ENCODE data around the gene DPYSL4.

DNA sequence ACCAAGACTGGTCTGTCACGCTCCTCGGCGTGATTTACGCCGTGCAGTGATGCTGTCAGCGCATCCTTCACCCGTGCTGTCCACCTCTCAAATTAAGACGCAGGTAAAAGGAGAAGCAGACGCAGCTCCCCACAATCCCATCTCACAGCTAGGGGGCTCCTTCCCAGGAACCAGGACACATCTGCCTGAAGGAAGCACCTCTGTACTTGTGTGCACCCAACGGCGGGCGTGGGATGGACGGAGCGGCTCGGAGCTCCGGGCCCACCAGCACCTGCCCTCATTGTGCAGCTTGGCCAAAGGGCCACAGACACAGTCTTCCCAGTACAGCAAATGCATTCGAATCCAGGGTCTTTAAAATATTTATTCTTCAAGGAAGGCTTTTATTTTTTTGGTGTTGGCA lies 65.7 kb downstream of the DPYSL4 start:
- TF ChIP-seq POLR2A (IDR thresholded peaks at IDR 0.05; ENCODE audit: low read depth, low read length) = no peak
- TF ChIP-seq SPI1 (IDR thresholded peaks at IDR 0.05; ENCODE audit: low read depth, low read length) = no peak
- TF ChIP-seq TAF1 (IDR thresholded peaks at IDR 0.05; ENCODE audit: low read depth, low read length) = no peak
- no peak for TF ChIP-seq POLR2AphosphoS5 (IDR thresholded peaks at IDR 0.05; ENCODE audit: low read depth, low read length)
- TF ChIP-seq PAX5 (IDR thresholded peaks at IDR 0.05; ENCODE audit: insufficient read depth, low read length, severe bottlenecking) = no peak
- TF ChIP-seq POU2F2 (IDR thresholded peaks at IDR 0.05; ENCODE audit: low read depth, low read length) = no peak

Data from GM12891 (cell line).